Measurements from ENCODE around the gene GP9.
"Not testable (repeated sequence)": the region's sequence is repeated elsewhere in the genome, so short reads cannot be mapped to it uniquely, and the experiment has no call there.

The GP9 gene

DNA sequence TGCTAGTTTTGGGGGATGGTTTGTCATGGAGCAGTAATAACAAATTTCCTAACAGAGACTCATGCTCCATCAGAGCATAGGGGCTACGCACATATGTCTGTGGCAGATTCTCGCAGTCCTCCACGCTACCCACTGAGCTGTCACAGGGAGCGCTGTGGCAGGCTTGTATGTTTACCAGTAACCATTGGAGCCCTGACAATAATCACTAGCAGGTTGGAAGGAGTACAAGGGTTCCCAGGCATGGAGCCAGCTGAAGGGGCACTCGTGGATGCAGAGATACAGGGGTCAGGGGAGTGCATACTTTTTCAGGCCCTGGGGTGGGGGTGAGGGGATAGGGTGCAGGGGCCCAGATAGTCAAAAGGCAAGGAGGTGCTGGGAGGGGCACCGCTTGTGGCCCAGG lies 7.9 kb upstream of the GP9 start:
- DNase-seq, result peak; percentile 14

DNA sequence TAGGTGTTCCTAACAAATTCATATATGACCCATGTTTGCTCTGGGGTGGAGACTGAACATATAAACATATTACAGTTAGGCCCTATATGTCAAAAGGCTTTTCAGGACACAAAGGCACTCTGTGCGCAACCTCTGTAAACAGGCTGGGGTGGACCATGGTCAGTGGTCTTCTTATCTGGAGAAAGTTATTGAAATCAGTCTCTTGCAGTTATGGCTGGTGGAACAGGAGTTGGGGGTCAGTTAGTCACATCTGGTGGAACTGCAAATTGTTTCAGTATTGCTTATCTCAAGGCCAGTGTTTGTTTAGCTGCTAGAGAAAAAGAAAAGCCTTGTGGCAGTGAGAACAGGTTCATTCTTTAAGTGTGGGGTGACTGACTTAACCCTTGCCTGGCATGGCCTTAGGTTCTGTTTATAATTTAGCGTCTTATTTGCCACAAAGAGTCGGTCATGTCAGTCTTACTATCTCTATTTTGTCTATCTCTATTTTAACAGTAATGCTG lies 5.9 kb upstream of the GP9 start:
- no peak for DNase-seq

DNA sequence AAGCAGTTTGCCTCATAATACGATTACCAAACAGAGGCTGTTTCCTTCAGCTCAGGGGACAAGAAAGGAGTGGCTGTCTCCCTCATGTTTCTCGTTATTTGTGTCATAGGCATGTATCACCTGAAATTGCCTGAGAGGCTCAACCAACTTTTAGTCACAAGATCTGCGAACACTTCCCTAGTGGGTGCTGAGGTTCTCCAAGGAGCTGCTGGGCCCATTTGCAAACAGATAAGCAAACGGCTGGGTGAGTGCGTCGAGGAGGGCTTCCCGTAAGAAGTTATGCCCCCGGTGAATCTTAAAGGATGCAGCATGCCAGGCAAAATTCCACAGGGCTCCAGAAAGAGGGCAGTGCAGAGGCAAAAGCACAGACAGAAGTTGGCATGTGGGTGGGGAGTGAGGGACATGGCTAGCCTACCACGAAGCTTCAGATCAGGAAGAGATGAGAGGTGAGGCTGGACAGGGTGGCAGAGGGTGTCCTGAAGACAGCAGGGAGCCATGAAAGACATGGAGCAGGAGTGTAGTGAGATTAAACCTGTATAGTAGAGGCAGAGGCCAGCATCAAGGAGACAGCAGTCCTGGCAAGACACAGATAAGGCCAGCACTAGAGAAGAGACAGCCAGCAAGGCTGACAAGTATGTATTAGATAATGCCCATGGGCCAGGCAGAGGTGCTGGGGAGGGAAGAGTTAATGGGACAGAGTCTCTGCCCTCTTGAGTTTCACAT lies 4.0 kb upstream of the GP9 start:
- no peak for DNase-seq

DNA sequence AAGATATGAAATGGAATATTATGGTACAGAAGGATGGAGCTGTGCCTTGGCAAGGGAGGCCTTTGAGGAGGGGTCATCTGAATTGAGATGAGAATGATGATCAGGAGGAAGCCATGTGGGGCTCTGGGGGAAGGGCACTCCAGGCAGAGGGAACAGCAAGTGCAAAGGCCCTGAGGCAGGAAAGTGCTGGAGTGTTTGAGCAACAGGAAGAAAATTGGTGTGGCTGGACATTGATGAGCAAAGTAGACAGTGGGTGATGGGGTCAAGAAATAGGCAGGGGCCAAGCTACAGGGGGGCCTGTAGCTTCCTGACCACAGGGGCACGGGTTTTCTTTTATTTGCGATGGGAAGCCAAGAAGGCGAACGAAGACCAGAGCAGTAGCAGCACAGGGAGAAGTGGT lies 3.3 kb upstream of the GP9 start:
- DNase-seq, result no peak

DNA sequence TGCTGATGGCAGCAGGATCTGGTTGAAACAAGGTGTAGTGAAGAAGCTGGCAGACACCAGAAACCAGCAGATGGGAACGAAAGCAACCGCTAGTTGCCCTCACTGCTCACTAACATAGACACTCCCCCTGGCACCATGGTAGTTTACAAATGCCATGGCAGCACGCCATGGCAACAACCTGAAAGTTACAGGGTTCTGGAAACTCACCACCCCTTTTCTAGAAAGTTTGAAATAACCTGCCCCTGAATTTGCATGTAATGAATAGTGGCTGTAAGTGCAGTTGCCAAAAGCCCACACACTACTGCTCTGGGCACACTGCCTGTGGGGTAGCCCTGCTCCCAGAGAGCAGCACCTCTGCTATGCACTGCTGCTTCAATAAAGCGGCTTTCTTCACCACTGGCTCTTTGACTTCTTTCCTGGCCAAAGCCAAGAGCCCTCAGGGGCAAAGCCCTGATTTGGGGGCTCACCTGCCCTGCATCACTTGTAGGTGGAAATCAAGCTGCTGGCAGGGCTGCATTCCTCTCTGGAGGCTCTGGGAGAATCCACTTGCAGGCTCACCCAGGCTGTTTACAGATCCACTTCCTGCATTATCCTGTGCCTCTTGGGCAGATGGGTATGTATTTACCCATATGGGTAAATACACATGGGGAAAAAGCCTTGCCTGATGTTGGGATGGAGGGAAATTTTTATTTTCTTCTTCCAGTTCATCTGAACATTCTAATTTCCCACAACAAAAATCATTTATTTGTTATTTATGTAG lies 2.0 kb upstream of the GP9 start:
- DNase-seq, result peak; percentile 7

DNA sequence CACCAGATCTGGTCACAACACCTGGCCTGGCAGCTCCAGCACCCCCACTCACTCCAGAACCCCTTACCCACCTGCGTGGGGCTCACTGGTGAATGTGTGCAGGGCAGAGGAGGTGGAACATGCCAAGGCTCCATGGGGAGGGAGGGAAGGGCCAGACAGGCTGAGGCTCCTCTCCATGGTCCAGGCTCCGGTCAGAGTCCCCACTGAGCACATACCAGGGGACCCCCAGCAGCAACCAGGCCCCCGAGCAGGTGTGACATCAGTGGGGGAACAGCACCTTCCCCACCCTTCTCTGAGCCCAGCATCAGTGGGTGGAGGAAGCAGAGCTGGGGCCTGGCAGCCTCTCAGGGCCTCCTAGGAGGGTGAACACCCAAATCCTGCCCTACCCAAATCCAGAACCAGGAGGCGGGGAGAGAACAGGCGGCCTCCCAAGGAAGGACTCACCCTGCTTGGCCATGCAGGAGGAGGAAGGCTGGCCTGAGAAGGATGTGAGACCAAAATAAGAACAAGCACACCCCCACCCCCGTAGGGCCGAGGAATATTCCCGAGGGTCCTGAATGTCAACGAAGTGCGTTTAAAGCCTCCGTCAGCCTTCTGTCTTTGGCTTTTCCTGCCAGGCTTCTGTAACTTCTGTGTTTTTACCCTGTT lies 1.1 kb upstream of the GP9 start:
- DNase-seq, result no peak

DNA sequence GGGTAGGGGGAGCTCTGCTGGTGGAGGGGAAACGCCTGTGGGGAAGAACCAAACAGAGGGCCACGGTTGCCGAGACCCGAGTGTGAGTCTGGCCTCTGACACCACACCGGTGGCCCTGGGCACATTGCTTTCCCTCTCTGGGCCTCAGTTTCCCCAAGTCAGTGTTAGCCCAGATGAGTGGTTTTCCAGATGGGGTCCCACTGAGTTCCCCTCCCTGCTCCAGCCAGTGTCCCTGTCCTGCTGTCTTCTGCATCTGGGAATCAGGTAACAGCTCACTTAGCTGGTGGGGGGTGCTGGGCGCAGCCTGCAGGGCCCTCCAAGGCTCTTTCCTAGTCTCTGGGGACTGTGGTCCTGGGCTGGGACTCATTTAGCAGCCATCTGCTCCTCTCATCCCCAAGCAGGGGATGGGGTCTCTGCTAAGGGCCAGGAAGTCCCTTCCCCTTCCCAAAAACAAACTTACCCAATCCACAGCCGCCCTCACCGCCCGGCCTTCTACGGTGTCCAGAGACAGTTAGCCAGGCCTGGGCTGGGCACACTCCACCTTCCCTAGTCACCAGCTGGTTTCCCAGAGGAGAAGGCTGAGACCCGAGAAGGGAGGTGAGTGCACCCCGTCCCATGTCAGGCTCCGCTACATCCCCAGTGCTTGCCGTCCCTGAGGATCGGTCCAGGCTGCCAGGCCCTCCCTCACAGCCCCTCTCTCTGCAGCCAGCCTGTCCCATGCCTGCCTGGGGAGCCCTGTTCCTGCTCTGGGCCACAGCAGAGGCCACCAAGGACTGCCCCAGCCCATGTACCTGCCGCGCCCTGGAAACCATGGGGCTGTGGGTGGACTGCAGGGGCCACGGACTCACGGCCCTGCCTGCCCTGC lies 676 bp downstream of the GP9 start:
- no peak for DNase-seq

DNA sequence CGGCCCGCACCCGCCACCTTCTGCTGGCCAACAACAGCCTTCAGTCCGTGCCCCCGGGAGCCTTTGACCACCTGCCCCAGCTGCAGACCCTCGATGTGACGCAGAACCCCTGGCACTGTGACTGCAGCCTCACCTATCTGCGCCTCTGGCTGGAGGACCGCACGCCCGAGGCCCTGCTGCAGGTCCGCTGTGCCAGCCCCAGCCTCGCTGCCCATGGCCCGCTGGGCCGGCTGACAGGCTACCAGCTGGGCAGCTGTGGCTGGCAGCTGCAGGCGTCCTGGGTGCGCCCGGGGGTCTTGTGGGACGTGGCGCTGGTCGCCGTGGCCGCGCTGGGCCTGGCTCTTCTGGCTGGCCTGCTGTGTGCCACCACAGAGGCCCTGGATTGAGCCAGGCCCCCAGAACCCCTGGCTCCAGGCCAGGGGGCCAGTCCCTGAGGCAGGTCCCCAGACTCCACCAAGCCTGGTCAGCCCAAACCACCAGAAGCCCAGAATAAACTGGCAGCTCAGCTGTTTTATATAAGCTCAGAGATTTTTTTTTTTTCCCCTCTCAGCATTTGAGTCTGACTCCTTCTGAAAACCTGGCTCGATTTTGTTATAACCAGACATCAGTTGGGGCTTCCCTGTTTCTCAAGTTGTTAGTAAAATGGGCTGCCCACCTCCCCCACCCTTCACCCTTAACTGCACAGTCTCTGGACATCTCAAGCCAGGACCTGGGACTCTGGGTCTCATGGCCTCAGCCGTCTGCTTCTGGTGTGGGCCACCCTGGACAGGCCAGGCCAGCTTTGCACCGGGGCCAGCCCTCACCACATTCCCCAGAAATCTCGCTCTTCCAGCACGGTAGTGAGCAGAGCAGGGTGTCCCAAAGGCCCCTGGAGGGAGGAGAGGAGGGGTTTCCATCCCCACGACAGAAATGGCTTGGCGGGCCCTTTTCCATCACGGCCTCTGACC lies 1.6 kb downstream of the GP9 start:
- DNase-seq, result no peak

DNA sequence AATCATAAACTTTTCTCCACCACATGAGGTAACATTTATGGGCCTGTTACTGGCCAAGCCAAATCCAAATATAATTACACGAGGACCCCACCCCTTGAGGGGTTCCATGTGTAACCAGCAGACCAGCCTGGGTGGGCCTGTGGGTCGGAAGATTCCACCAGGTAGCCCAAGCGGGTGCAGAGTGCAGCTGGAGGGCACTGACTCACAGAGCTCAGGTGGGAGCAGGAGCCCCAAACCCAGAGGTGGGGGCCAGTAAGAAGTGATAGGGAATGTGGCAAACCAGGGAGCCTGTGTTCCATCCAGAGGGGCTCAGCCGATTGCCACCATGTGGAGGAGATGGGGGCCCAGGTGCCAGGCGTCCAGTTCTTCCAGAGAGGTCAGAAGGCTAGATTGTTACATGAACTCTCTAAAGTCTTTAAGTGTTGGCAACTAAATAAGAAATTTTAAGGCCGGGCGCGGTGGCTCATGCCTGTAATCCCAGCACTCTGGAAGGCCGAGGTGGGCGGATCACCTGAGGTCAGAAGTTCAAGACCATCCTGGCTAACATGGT lies 2.6 kb downstream of the GP9 start:
- no peak for DNase-seq

DNA sequence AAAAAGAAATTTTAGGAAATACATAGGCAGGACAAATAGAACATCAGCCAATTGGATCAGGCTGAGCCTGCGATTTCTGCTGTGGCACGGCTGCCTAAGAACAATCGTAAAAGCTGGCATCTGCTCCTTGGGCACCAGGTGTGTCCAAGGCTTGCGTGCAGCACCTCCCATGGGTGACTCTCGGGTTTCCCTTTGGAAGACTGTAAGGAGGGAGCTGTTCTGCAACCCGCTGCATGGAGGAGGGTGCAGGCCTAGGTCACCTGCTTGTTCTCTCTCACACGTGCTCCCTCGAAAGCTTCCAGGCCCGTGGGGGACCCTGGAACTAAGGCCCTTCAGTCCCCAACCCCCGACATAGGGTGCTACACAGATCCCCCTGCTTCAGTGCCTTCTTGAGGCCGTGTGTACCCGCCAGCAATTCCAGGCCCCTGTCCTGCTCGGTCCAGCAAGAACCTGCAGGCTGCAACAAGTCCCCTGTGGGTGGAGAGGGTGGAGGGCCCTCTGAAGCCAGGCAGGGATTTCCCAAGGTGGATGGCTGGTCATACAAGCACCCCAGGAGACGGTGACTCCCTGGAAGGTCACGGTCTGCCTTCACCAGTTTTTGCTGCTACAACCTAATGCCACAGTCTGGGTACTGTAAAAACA lies 3.4 kb downstream of the GP9 start:
- DNase-seq, result no peak

DNA sequence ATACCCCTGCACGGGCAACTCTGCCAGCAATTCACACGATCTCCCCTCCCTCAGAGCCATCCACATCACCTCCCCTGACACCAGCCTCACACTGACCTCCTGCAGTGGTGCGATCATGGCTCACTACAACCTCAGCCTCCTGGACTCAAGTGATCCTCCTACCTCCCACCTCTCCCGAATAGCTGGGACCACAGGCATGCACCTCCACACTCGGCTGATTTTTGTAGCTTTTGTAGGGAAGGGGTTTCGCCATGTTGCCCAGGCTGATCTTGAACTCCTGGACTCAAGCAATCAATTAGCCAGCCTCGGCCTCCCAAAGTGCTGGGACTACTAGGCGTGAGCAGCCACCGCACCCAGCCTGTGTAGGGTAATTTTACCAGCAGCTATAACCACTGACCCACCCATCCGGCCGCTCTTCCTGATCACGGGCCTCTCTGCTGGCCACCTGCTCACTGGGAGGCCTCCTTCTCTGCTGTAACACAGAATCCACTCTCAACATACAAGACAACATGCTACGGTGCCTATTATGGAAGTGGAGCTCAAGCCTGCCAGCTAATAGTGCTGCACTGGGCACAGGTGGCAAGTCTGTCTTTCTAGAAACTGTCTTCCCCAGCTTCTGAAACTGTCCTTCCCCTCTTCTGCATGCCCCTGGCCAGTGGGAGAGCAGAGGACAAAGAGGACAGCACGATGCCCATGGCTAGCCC lies 4.6 kb downstream of the GP9 start:
- DNase-seq, result no peak

DNA sequence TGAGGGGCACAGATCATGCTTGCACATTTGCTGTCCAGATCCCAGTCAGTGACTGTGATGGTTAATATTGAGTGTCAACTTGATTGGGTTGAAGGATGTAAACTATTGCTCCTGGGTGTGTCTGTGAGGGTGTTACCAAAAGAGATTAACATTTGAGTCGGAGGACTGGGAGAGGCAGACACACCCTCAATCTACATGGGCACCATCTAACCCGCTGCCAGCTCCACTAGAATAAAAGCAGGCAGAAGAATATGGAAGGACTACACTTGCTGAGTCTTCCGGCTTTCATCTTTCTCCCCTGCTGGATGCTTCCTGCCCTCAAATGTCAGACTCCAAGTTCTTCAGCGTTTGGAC lies 5.1 kb downstream of the GP9 start:
- DNase-seq, result no peak

DNA sequence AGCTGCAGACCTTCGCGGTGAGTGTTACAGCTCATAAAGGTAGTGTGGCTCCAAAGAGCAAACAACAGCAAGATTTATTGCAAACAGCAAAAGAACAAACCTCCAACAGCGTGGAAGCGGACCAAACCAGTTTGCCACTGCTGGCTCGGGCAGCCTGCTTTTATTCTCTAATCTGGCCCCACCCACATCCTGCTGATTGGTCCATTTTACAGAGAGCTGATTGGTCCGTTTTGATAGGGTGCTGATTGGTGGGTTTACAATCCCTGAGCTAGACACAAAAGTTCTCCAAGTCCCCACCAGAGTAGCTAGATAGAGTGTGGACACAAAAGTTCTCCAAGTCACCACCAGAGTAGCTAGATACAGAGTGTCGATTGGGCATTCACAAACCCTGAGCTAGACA lies 7.1 kb downstream of the GP9 start:
- not testable (repeated sequence) for DNase-seq

DNA sequence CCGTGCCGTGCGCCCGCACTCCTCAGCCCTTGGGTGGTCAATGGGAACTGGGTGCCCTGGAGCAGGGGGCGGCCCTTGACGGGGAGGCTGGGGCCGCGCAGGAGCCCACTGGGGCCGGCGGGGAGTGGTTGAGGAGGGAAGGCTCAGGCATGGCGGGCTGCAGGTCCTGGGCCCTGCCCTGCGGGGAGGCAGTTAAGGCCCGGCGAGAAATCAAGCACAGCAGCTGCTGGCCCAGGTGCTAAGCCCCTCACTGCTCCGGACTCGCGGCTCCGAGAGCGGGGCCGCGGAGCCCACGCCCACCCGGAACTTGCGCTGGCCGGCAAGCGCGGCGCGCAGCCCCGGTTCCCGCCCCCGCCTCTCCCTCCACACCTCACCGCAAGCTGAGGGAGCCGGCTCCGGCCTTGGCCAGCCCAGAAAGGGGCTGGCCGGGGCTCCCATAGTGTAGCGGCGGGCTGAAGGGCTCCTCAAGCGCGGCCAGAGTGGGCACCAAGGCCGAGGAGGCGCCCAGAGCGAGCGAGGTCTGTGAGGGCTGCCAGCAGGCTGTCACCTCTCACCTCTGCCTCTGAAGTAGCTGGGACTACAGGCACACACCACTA lies 7.8 kb downstream of the GP9 start:
- no peak for DNase-seq

DNA sequence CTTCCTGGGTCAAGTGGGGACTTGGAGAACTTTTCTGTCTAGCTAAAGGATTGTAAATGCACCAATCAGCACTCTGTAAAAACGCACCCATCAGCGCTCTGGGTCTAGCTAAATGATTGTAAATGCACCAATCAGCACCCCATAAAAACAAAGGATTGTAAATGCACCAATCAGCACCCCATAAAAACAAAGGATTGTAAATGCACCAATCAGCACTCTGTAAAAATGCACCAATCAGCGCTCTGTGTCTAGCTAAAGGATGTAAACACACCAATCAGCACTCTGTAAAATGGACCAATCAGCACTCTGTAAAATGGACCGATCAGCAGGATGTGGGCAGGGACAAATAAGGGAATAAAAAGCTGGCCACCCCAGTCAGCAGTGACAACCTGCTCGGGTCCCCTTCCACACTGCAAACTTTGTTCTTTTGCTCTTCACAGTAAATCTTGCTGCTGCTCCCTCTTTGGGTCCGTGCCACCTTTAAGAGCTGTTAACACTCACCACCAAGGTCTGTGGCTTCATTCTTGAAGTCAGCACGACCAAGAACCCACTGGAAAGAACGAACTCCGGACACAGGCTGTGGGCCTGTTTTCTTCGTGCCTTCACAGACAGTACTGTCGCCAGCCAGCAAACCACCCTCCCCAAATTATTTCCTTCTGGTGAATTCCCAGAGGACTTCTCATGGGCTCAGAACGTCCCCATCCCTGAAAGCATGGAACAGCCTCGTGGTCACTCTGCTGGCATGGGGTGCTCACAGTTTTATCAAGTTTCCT lies 8.9 kb downstream of the GP9 start:
- DNase-seq, result not testable (repeated sequence)

DNA sequence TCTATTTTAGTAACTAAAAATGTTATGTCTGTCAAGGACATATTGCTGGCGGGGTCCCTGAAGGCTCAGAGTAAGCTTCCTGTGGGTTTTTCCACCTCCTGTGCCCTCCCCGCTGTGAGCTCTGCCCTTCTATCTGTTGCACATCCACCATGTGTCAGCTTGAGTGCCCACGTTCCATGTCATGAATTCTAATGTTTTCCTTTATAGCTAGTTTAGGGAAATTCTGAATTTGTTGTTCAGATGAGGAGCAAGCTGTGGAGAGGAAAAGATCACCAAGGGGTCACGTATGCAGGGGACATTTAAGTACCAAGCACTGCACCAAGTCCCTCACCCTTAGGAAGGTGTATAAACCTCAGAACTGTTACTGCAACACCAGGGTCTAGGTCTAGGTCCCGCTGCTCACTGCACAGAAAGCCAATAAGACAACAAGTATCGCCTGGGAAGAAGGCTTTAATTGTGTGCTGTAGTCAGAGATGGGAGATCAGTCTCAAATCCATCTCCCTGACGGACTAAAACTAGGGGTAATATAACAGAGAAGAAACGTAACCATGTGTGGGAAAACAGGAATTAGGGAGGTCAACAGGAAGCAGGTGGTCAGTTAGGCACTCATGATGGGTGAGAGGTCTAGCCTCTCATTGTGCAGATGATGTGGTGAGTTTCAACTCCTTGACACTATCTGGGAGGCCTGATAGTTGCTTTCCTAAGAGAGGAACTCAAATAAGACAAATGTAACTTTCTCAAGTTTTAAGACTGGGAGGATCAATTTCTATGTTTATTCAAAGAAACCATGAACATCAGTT lies 9.7 kb downstream of the GP9 start:
- DNase-seq, result no peak

DNA sequence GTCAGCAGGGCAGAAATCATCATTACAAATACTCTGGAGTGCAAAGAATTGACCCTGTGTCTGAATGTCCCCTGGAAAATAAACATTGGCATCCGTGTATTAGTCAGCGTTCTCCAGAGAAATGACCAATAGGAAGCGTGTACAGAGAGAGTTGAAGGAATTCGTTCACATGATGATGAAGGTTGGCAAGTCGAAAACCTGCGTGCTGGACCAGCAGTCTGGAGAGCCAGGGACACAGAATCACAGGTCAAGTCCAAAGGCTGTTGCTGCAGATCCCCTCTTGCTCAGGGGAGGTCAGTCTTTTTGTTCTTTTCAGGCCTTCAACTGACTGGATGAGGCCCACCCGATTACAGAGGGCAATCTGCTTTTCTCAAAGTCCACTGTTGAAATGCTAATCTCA lies 16.6 kb downstream of the GP9 start:
- DNase-seq, result no peak

DNA sequence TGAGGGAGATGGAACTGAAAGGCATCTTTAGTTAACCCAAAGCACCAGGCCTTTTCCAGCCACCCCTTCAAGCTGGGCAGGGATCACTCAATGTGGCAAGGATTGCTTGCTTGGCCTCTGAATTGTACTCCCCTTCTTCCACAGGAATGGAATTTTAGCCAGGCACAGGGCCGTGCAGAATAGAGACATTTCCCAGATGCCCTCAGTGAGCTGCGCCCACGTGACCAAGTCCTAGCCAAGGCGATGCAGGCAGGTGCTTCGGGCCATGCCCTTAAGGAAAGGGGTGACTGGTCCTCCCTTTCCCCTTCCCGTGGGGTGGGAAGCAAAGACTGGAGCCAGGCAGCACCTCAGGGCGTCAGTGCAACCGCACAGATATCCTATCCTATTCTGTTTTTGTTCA lies 17.9 kb downstream of the GP9 start:
- no peak for DNase-seq
